Caco-2 (cell line): ENCODE results near the gene ZFHX2. TPM values are rescaled to one million over a fixed set of nuclear protein-coding genes. Genes with fewer than 3 reads are reported as not detected.

Source experiments
- BruUV-seq: library from RNA; stranded (reverse); fragments of 400-500 nt; replicated peaks from 2 replicates; lab custom pipeline; 2021; lab: Mats Ljungman, UMichigan
- CTCF ChIA-PET: fragments of 300-600 bp; sonication (Branson Sonifier 250); formaldehyde crosslinking; loops from one replicate; lab custom pipeline; 2022; ENCODE audit warnings: antibody characterized with exemption; lab: Charles Lee
- POLR2A ChIA-PET: fragments of 300-600 bp; sonication (Branson Sonifier 250); formaldehyde crosslinking; loops from one replicate; lab custom pipeline; 2022; ENCODE audit warnings: antibody characterized with exemption; lab: Charles Lee
- DNase-seq, 2 experiments: peaks; one replicate each; pipeline versions ENCODE4 v3.0.0 to v3.0.0-alpha.2; 2020 to 2022
- H3K27me3 ChIP-seq: replicated peaks from 2 replicates; pipeline ENCODE4 v1.6.0; 2011; ENCODE audit warnings: low read length; ENCODE audit not compliant: control insufficient read depth, insufficient read depth
- H3K36me3 ChIP-seq: 2 replicates; pipeline ENCODE4 v1.5.1; 2011; ENCODE audit warnings: low read length; ENCODE audit not compliant: control insufficient read depth, insufficient read depth
- H3K4me1 ChIP-seq: fragments of 250-450 bp; sonication (Bioruptor Pico); 2 replicates; pipeline ENCODE4 v1.5.1; 2020; ENCODE audit warnings: mild to moderate bottlenecking
- H3K4me3 ChIP-seq: 2 replicates; pipeline ENCODE4 v1.5.1; 2011; ENCODE audit warnings: low read depth, mild to moderate bottlenecking, control low read depth, low read length
- H3K9me3 ChIP-seq: fragments of 250-450 bp; sonication (Bioruptor Pico); 2 replicates; pipeline ENCODE4 v1.5.1; 2020; ENCODE audit warnings: mild to moderate bottlenecking, moderate library complexity
- H3K27ac Mint-ChIP-seq: one replicate; pipeline ENCODE4 v1.8.0; 2022; ENCODE audit warnings: mixed read lengths; ENCODE audit not compliant: unreplicated experiment
- H3K27me3 Mint-ChIP-seq: one replicate; pipeline ENCODE4 v1.8.0; 2022; ENCODE audit warnings: mixed read lengths; ENCODE audit not compliant: insufficient read depth, unreplicated experiment
- H3K36me3 Mint-ChIP-seq: one replicate; pipeline ENCODE4 v1.8.0; 2022; ENCODE audit warnings: mild to moderate bottlenecking, mixed read lengths; ENCODE audit not compliant: insufficient read depth, unreplicated experiment
- H3K4me1 Mint-ChIP-seq: one replicate; pipeline ENCODE4 v1.8.0; 2022; ENCODE audit warnings: low read depth, mixed read lengths; ENCODE audit not compliant: unreplicated experiment
- H3K4me3 Mint-ChIP-seq: one replicate; pipeline ENCODE4 v1.8.0; 2022; ENCODE audit warnings: mild to moderate bottlenecking, moderate library complexity, mixed read lengths; ENCODE audit not compliant: unreplicated experiment
- H3K9me3 Mint-ChIP-seq: one replicate; pipeline ENCODE4 v1.8.0; 2022; ENCODE audit warnings: mixed read lengths; ENCODE audit not compliant: unreplicated experiment
- CTCF ChIP-seq, 2 experiments: fragments of 200-600 bp in 1 of 2; IDR thresholded peaks; 1 replicate in 1 of 2; 2 replicates in 1 of 2; pipeline versions ENCODE4 v1.5.1 to v1.8.0; 2011 to 2022; ENCODE audit warnings: antibody characterized with exemption in 1 of 2, control low read depth in 1 of 2, inconsistent platforms in 1 of 2, low read depth in 1 of 2, low read length in 1 of 2, mild to moderate bottlenecking in 1 of 2, moderate library complexity in 1 of 2; ENCODE audit not compliant: insufficient read depth in 1 of 2, severe bottlenecking in 1 of 2, unreplicated experiment in 1 of 2
- intact Hi-C: fragments of 100-400 bp; cut with micrococcal nuclease; formaldehyde crosslinking; loops from one replicate; pipeline ENCODE4 v1.10.0; 2022; ENCODE audit not compliant: unreplicated experiment
- total RNA-seq: library from RNA; stranded (reverse); gene quantifications from 2 replicates; pipeline ENCODE4 v1.2.3, GENCODE V29; 2022

ZFHX2 gene
- total RNA-seq, 1 experiment from 2014 or later: 1.1 TPM

GRCh38 chr14:23513005-23513817, 38.4 kb downstream of the ZFHX2 start:
- intact Hi-C loops: no loop called here
- Histone ChIP-seq H3K36me3 (no peaks in the 10 kb centered on the region), H3K4me1 (no peaks in the 10 kb centered on the region), H3K27me3 (no peaks in the 10 kb centered on the region), H3K9me3 (no peaks in the 10 kb centered on the region), H3K4me3 (no peak overlapping the region)
- Mint-ChIP-seq H3K36me3 (no peaks in the 10 kb centered on the region), H3K27me3 (no peaks in the 10 kb centered on the region), H3K4me1 (no peaks in the 10 kb centered on the region), H3K27ac (no peak overlapping the region), H3K9me3 (no peaks in the 10 kb centered on the region), H3K4me3 (no peak overlapping the region)
- DNase-seq: no peak
- CTCF ChIA-PET: no interaction called here
- POLR2A ChIA-PET: no interaction called here
- TF ChIP-seq CTCF (IDR thresholded peaks at IDR 0.05; ENCODE audit: insufficient read depth in 1 of 2, low read depth in 1 of 2, low read length in 1 of 2, severe bottlenecking in 1 of 2, unreplicated experiment in 1 of 2): no peak
- no TSS peak for BruUV-seq

GRCh38 chr14:23512156-23512555, 39.4 kb downstream of the ZFHX2 start:
- ChIA-PET CTCF (no interaction called here), POLR2A (no interaction called here)
- no peaks in the 10 kb centered on the region for H3K36me3 Mint-ChIP-seq

GRCh38 chr14:23494223-23494622, 57.3 kb downstream of the ZFHX2 start:
- intact Hi-C loops: no loop called here
- Mint-ChIP-seq H3K9me3 (no peaks in the 10 kb centered on the region), H3K36me3 (no peaks in the 10 kb centered on the region), H3K4me3 (no peak overlapping the region), H3K27ac (no peak overlapping the region), H3K27me3 (no peaks in the 10 kb centered on the region), H3K4me1 (peaks cover 10% of the 10 kb centered on the region)
- H3K4me1 ChIP-seq: peaks cover 4% of the 10 kb centered on the region; the same call in 1 of the 2 replicates
- CTCF ChIA-PET: interaction anchor here (1.0 kb wide), 1 partner anchor 65 kb away, joined by 4 read pairs; no protein-coding TSS in a partner anchor
- TF ChIP-seq CTCF (IDR thresholded peaks at IDR 0.05; ENCODE audit: insufficient read depth in 1 of 2, low read depth in 1 of 2, low read length in 1 of 2, severe bottlenecking in 1 of 2, unreplicated experiment in 1 of 2): no peak
- no TSS peak for BruUV-seq
- H3K36me3 ChIP-seq: no peaks in the 10 kb centered on the region
- H3K27me3 ChIP-seq: no peaks in the 10 kb centered on the region
- DNase-seq: peak; percentile 31 to 44
- H3K4me3 ChIP-seq: no peak overlapping the region
- POLR2A ChIA-PET: no interaction called here
- no peaks in the 10 kb centered on the region for H3K9me3 ChIP-seq

More at GRCh38 chr14:23512156-23512555, 39.4 kb downstream of the ZFHX2 start:
- TF ChIP-seq CTCF (IDR thresholded peaks at IDR 0.05; ENCODE audit: insufficient read depth in 1 of 2, low read depth in 1 of 2, low read length in 1 of 2, severe bottlenecking in 1 of 2, unreplicated experiment in 1 of 2): no peak
- H3K4me3 ChIP-seq: no peak overlapping the region
- H3K27me3 ChIP-seq: no peaks in the 10 kb centered on the region
- H3K36me3 ChIP-seq: no peaks in the 10 kb centered on the region
- Mint-ChIP-seq H3K27me3 (no peaks in the 10 kb centered on the region), H3K27ac (no peak overlapping the region), H3K4me3 (no peak overlapping the region), H3K9me3 (no peaks in the 10 kb centered on the region), H3K4me1 (no peaks in the 10 kb centered on the region)
- H3K4me1 ChIP-seq: no peaks in the 10 kb centered on the region
- no peaks in the 10 kb centered on the region for H3K9me3 ChIP-seq
- BruUV-seq: no TSS peak
- intact Hi-C loops: no loop called here
- DNase-seq: no peak
